Colonic mucosa (tissue), 4 donors: ENCODE results near the gene RFTN1. TPM values are rescaled to one million over a fixed set of nuclear protein-coding genes. Genes with fewer than 3 reads are reported as not detected.

Experiments
- DNase-seq: peaks from one replicate; pipeline ENCODE4 v3.0.0-alpha.2; 2020
- H3K27ac ChIP-seq: fragments of 200-600 bp; one replicate; pipeline ENCODE4 v1.8.0; 2021
- H3K27me3 ChIP-seq: fragments of 200-600 bp; one replicate; pipeline ENCODE4 v1.8.0; 2021
- H3K36me3 ChIP-seq: fragments of 200-600 bp; one replicate; pipeline ENCODE4 v1.8.0; 2021
- H3K4me1 ChIP-seq: fragments of 200-600 bp; one replicate; pipeline ENCODE4 v1.8.0; 2021; ENCODE audit warnings: mild to moderate bottlenecking
- H3K4me3 ChIP-seq: fragments of 200-600 bp; one replicate; pipeline ENCODE4 v1.8.0; 2021
- H3K9ac ChIP-seq, 2 donors: one replicate each; pipeline ENCODE4 v1.7.0; 2013; ENCODE audit warnings: control low read depth in 2 of 2, low read depth in 2 of 2, low read length in 2 of 2
- H3K9me3 ChIP-seq: fragments of 200-600 bp; one replicate; pipeline ENCODE4 v1.8.0; 2021
- CTCF ChIP-seq: fragments of 200-600 bp; IDR thresholded peaks from one replicate; pipeline ENCODE4 v1.8.0; 2022; ENCODE audit warnings: antibody characterized with exemption, mild to moderate bottlenecking
- intact Hi-C: fragments of 100-400 bp; cut with DNase I; formaldehyde crosslinking; loops from one replicate; pipeline ENCODE4 v1.14.1; 2022
- total RNA-seq, 2 donors: library from RNA; stranded (reverse); fragmentation: NEBNext Ultra II Directional in 1 of 2; extraction: Animal tissue kit (Norgen Biotek cat#: 25700) in 1 of 2; gene quantifications; one replicate each; pipeline ENCODE4 v1.2.1, GENCODE V29; 2021
- donor health status: healthy.
- donor health status: DM: no; HTN: no; CAD: no.
- donor health status: DM: no; HTN: no; CAD: no.

The RFTN1 gene
- total RNA-seq, 2 donors from 2014 or later: 4.0 to 10.2 TPM

- no peaks in the 10 kb centered on the region for H3K36me3 ChIP-seq
- H3K4me1 ChIP-seq: peaks cover 7% of the 10 kb centered on the region
- no peak overlapping the region for H3K4me3 ChIP-seq
- no peak overlapping the region for H3K9ac ChIP-seq
- H3K27ac ChIP-seq: no peak overlapping the region
- TF ChIP-seq CTCF: no peak
- H3K27me3 ChIP-seq: no peaks in the 10 kb centered on the region
- no peaks in the 10 kb centered on the region for H3K9me3 ChIP-seq
- intact Hi-C loops: no loop called here
- DNase-seq: no peak
Observed at GRCh38 chr3:16478516-16478915, 35.0 kb downstream of the RFTN1 start.

- H3K27ac ChIP-seq: no peak overlapping the region
- H3K9me3 ChIP-seq: no peaks in the 10 kb centered on the region
- H3K9ac ChIP-seq: no peak overlapping the region
- no peaks in the 10 kb centered on the region for H3K4me1 ChIP-seq
- no peaks in the 10 kb centered on the region for H3K36me3 ChIP-seq
- no peak for DNase-seq
- intact Hi-C loops: no loop called here
- H3K27me3 ChIP-seq: no peaks in the 10 kb centered on the region
- no peak for TF ChIP-seq CTCF
- H3K4me3 ChIP-seq: no peak overlapping the region
Observed at GRCh38 chr3:16477521-16477920, 36.0 kb downstream of the RFTN1 start.

GRCh38 chr3:16477056-16477455, 36.4 kb downstream of the RFTN1 start:
- Histone ChIP-seq H3K27me3 (no peaks in the 10 kb centered on the region), H3K4me3 (no peak overlapping the region), H3K27ac (no peak overlapping the region), H3K36me3 (no peaks in the 10 kb centered on the region), H3K9me3 (no peaks in the 10 kb centered on the region), H3K9ac (no peak overlapping the region), H3K4me1 (no peaks in the 10 kb centered on the region)
- no peak for DNase-seq
- intact Hi-C loops: no loop called here
- TF ChIP-seq CTCF: no peak

GRCh38 chr3:16476636-16477035, 36.9 kb downstream of the RFTN1 start:
- H3K9ac ChIP-seq: no peak overlapping the region
- H3K4me1 ChIP-seq: no peaks in the 10 kb centered on the region
- H3K36me3 ChIP-seq: no peaks in the 10 kb centered on the region
- H3K9me3 ChIP-seq: no peaks in the 10 kb centered on the region
- no peaks in the 10 kb centered on the region for H3K27me3 ChIP-seq
- intact Hi-C loops: no loop called here
- no peak overlapping the region for H3K27ac ChIP-seq
- no peak for DNase-seq
- no peak for TF ChIP-seq CTCF
- H3K4me3 ChIP-seq: no peak overlapping the region

GRCh38 chr3:16475766-16476165, 37.7 kb downstream of the RFTN1 start:
- Histone ChIP-seq H3K27ac (no peak overlapping the region), H3K4me1 (no peaks in the 10 kb centered on the region), H3K36me3 (no peaks in the 10 kb centered on the region), H3K9ac (no peak overlapping the region), H3K9me3 (no peaks in the 10 kb centered on the region), H3K4me3 (no peak overlapping the region), H3K27me3 (no peaks in the 10 kb centered on the region)
- TF ChIP-seq CTCF: no peak
- DNase-seq: no peak
- intact Hi-C loops: no loop called here

- H3K4me1 ChIP-seq: no peaks in the 10 kb centered on the region
- no peaks in the 10 kb centered on the region for H3K27me3 ChIP-seq
- H3K4me3 ChIP-seq: no peak overlapping the region
- intact Hi-C loops: no loop called here
- H3K36me3 ChIP-seq: no peaks in the 10 kb centered on the region
- no peaks in the 10 kb centered on the region for H3K9me3 ChIP-seq
- no peak overlapping the region for H3K9ac ChIP-seq
- no peak for TF ChIP-seq CTCF
- DNase-seq: no peak
- no peak overlapping the region for H3K27ac ChIP-seq
Observed at GRCh38 chr3:16474920-16475319, 38.6 kb downstream of the RFTN1 start.
